ENCODE data around the gene HUS1B. TPM values are rescaled to one million over a fixed set of nuclear protein-coding genes. Genes with fewer than 3 reads are reported as not detected.

The HUS1B gene
- total and polyA plus RNA-seq, 2 of the 8 experiments (the other 6 are each of a cell fraction or from before 2014, with no cell fraction given) = 0.48 to 1.1 TPM

DNA sequence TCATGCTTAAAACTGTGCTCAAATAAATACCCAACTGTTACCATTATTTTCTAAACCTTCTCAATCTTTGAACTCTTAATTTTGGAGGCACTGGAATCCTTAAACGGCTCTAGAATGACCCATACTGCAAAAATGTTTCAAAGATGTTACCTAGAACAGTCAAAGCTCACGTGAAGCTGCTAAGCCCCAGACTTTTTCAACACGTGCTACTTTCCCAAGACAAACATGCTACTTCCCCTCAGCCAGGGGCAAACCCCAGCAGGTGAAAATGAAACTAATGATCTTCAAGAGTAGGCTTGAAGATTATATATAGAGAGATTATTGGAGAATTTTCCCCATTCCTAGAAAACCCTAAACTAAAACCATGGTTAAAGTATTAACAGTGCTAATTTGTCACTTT, 28.1 kb downstream of the HUS1B start:
- H3K9ac ChIP-seq (replicated peaks in 1 of 4; ENCODE audit: extremely low read depth in 1 of 4, low read depth in 3 of 4, low read length in 3 of 4) = no peak overlapping the region
- WGBS, 2 experiments (ENCODE audit: extremely low coverage in 1 of 2, insufficient coverage in 1 of 2, insufficient read length in 1 of 2, insufficient replicate concordance in 2 of 2, low coverage in 1 of 2, low lambda C conversion rate in 2 of 2, missing lambda C conversion rate in 1 of 2) = 85% methylated on average over 3 of the region's 3 CpGs; no CpG with 5 or more reads in 1 of the 2 experiments
- TF ChIP-seq ATF3 (IDR thresholded peaks at IDR 0.05; ENCODE audit: insufficient read depth, low read depth, low read length) = no peak
- no peak for TF ChIP-seq KDM4A (IDR thresholded peaks at IDR 0.05; ENCODE audit: low read depth, low read length, severe bottlenecking)
- no peak for TF ChIP-seq CHD1 (IDR thresholded peaks at IDR 0.05; ENCODE audit: low read depth, low read length)
- TF ChIP-seq FOSL1 (IDR thresholded peaks at IDR 0.05; ENCODE audit: insufficient read depth, low read depth, low read length) = no peak
- no peak for TF ChIP-seq CBX5 (IDR thresholded peaks at IDR 0.05; ENCODE audit: low read depth, low read length)
- no peak for TF ChIP-seq BRCA1 (IDR thresholded peaks at IDR 0.05; ENCODE audit: low read depth, low read length)
- no peak for TF ChIP-seq CTBP2 (IDR thresholded peaks at IDR 0.05; ENCODE audit: borderline replicate concordance, insufficient read depth, insufficient read length, low read length)
- TF ChIP-seq TAF7 (optimal IDR thresholded peaks at IDR 0.05; ENCODE audit: borderline replicate concordance, low read depth, low read length) = no peak
- no peak for TF ChIP-seq SP1 (IDR thresholded peaks at IDR 0.05; ENCODE audit: low read depth, low read length)
- TF ChIP-seq GABPA (IDR thresholded peaks at IDR 0.05; ENCODE audit: borderline replicate concordance, insufficient read depth, low read length) = no peak
- no peak for TF ChIP-seq GTF2F1 (IDR thresholded peaks at IDR 0.05; ENCODE audit: borderline replicate concordance, low read depth, low read length)
- no peak for TF ChIP-seq SP4 (IDR thresholded peaks at IDR 0.05; ENCODE audit: low read length)
- TF ChIP-seq, protein P1, sequence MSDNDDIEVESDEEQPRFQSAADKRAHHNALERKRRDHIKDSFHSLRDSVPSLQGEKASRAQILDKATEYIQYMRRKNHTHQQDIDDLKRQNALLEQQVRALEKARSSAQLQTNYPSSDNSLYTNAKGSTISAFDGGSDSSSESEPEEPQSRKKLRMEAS (IDR thresholded peaks at IDR 0.05) = no peak
- no peak for TF ChIP-seq RXRA (IDR thresholded peaks at IDR 0.05; ENCODE audit: insufficient read depth, low read depth, low read length)

More for the DNA sequence above, 28.1 kb downstream of the HUS1B start:
- POLR2A ChIA-PET (ENCODE audit: partially characterized antibody) = no interaction called here
- Histone ChIP-seq H2BK12ac (ENCODE audit: low read depth, low read length) (no peak overlapping the region), H3K4ac (replicated peaks; ENCODE audit: insufficient read length, low read depth, low read length) (no peak overlapping the region), H4K8ac (ENCODE audit: extremely low read depth, insufficient read depth, low read length) (no peak overlapping the region), H3K23ac (ENCODE audit: insufficient read length) (no peak overlapping the region), H2AK5ac (ENCODE audit: low read depth, low read length) (no peak overlapping the region), H3K18ac (ENCODE audit: extremely low read depth, low read length) (no peak overlapping the region), H4K20me1 (replicated peaks in 1 of 2; ENCODE audit: control insufficient read depth in 1 of 2, insufficient read depth in 2 of 2, low read length in 2 of 2) (no peaks in the 10 kb centered on the region), H3K4me2 (ENCODE audit: insufficient read depth in 1 of 2, low read depth in 2 of 2, low read length in 2 of 2) (no peak overlapping the region), H2BK20ac (ENCODE audit: low read length) (no peak overlapping the region), H3K4me3 (ENCODE audit: extremely low read depth in 1 of 4, insufficient read depth in 2 of 4, low read depth in 3 of 4, low read length in 4 of 4) (no peak overlapping the region), H3K23me2 (ENCODE audit: low read depth, low read length) (no peaks in the 10 kb centered on the region), H2BK120ac (replicated peaks; ENCODE audit: low read depth, low read length) (no peak overlapping the region), H3K27me3 (replicated peaks in 1 of 4; ENCODE audit: control insufficient read depth in 3 of 4, extremely low read depth in 1 of 4, insufficient read depth in 3 of 4, low read length in 3 of 4) (no peaks in the 10 kb centered on the region), H3K14ac (ENCODE audit: insufficient read length) (no peak overlapping the region), H3K4me1 (replicated peaks in 1 of 4; ENCODE audit: control insufficient read depth in 3 of 4, insufficient read depth in 4 of 4, low read length in 3 of 4) (peaks cover 3 to 4% (median 3%) of the 10 kb centered on the region in 4 experiments; a peak in 5 of 7 replicates), H3K27ac (ENCODE audit: low read depth, low read length) (no peak overlapping the region), H2AFZ (ENCODE audit: low read length) (no peak overlapping the region), H4K91ac (replicated peaks; ENCODE audit: insufficient read length, low read length) (no peak overlapping the region), H4K5ac (ENCODE audit: insufficient read length, low read depth, low read length) (no peak overlapping the region), H3K56ac (replicated peaks; ENCODE audit: insufficient read length, low read depth, low read length) (no peak overlapping the region), H3K79me1 (ENCODE audit: low read depth, low read length) (peaks cover 3% of the 10 kb centered on the region), H2BK15ac (ENCODE audit: low read length) (no peak overlapping the region), H2BK5ac (ENCODE audit: low read depth, low read length) (no peak overlapping the region), H3K36me3 (ENCODE audit: control insufficient read depth in 2 of 4, insufficient read depth in 4 of 4, low read length in 3 of 4) (peaks cover 0 to 5% (median 1%) of the 10 kb centered on the region in 4 experiments; a peak in 4 of 8 replicates), H3K9me3 (ENCODE audit: insufficient read depth in 2 of 2, low read depth in 1 of 2, low read length in 1 of 2) (no peaks in the 10 kb centered on the region), H3K79me2 (ENCODE audit: control insufficient read depth in 1 of 2, insufficient read depth in 2 of 2, low read length in 2 of 2) (0 out of 4 replicates have a peak, but pooled peaks cover 0 to 5% of the 10 kb centered on the region in 2 experiments)
- DNase-seq (ENCODE audit: low read depth in 1 of 2, low spot score in 2 of 2) (no peak), FAIRE-seq (no peak)
- CTCF ChIA-PET (ENCODE audit: partially characterized antibody) = interaction anchor here (1.9 kb wide), 1 partner anchor 55 kb away, joined by 8 read pairs; no protein-coding TSS in a partner anchor
